Neural crest cell (in vitro differentiated cells): ENCODE data around the gene COL4A1. TPM values are rescaled to one million over a fixed set of nuclear protein-coding genes. Genes with fewer than 3 reads are reported as not detected.
A peak's percentile ranks its signal among the peaks of the same experiment; 100 is the strongest.

Source experiments
- DNase-seq: peaks from one replicate; pipeline ENCODE4 v3.0.0; 2021; ENCODE audit warnings: low read depth, mixed read lengths, low spot score
- H3K27ac Mint-ChIP-seq: one replicate; pipeline ENCODE4 v1.8.0; 2021; ENCODE audit warnings: mild to moderate bottlenecking, mixed read lengths; ENCODE audit not compliant: unreplicated experiment
- H3K27me3 Mint-ChIP-seq: 2 replicates; pipeline ENCODE4 v1.8.0; 2021; ENCODE audit warnings: low read depth, mild to moderate bottlenecking, mixed read lengths
- H3K36me3 Mint-ChIP-seq: 2 replicates; pipeline ENCODE4 v1.8.0; 2021; ENCODE audit warnings: low read depth, mild to moderate bottlenecking, mixed read lengths
- H3K4me1 Mint-ChIP-seq: 2 replicates; pipeline ENCODE4 v1.8.0; 2021; ENCODE audit warnings: mixed read lengths
- H3K4me3 Mint-ChIP-seq: one replicate; pipeline ENCODE4 v1.8.0; 2021; ENCODE audit warnings: mild to moderate bottlenecking, mixed read lengths
- H3K9me3 Mint-ChIP-seq: 2 replicates; pipeline ENCODE4 v1.8.0; 2021; ENCODE audit warnings: mixed read lengths
- CTCF ChIP-seq: fragments of 200-600 bp; sonication (generic); conservative IDR thresholded peaks from 2 replicates; pipeline ENCODE4 v1.5.0; 2021; ENCODE audit warnings: antibody characterized with exemption, mild to moderate bottlenecking
- total RNA-seq: library from RNA; stranded (reverse); gene quantifications from 2 replicates; pipeline ENCODE4 v1.2.1, GENCODE V29; 2021

COL4A1 gene
- total RNA-seq, 1 donor from 2014 or later = 65.5 TPM

- Mint-ChIP-seq H3K27me3 (peaks cover 20% of the 10 kb centered on the region), H3K4me3 (peak overlapping the region; percentile 11), H3K4me1 (peaks cover 63% of the 10 kb centered on the region), H3K9me3 (peaks cover 5% of the 10 kb centered on the region), H3K36me3 (peaks cover 2% of the 10 kb centered on the region), H3K27ac (no peak overlapping the region)
- no peak for TF ChIP-seq CTCF
- no peak for DNase-seq
These were observed 181.2 kb downstream of the COL4A1 start for GRCh38 chr13:110125613-110126272.

- H3K4me1 Mint-ChIP-seq = peaks cover 57% of the 10 kb centered on the region
- peaks cover 5% of the 10 kb centered on the region for H3K9me3 Mint-ChIP-seq
- H3K27ac Mint-ChIP-seq = no peak overlapping the region
- TF ChIP-seq CTCF = no peak
- H3K27me3 Mint-ChIP-seq = peaks cover 22% of the 10 kb centered on the region
- no peak overlapping the region for H3K4me3 Mint-ChIP-seq
- DNase-seq = no peak
- H3K36me3 Mint-ChIP-seq = peaks cover 2% of the 10 kb centered on the region
These were observed 181.8 kb downstream of the COL4A1 start for GRCh38 chr13:110125157-110125556.

GRCh38 chr13:110124201-110124940 lies 182.6 kb downstream of the COL4A1 start:
- Mint-ChIP-seq H3K4me1 (peaks cover 51% of the 10 kb centered on the region), H3K36me3 (peaks cover 2% of the 10 kb centered on the region), H3K27ac (no peak overlapping the region), H3K9me3 (peaks cover 2% of the 10 kb centered on the region), H3K27me3 (peaks cover 22% of the 10 kb centered on the region), H3K4me3 (peak overlapping the region; percentile 5)
- TF ChIP-seq CTCF = no peak
- no peak for DNase-seq

GRCh38 chr13:110123041-110123809 lies 183.7 kb downstream of the COL4A1 start:
- DNase-seq = no peak
- Mint-ChIP-seq H3K4me1 (peaks cover 51% of the 10 kb centered on the region), H3K4me3 (peak overlapping the region; percentile 15), H3K9me3 (peaks cover 2% of the 10 kb centered on the region), H3K27me3 (peaks cover 22% of the 10 kb centered on the region), H3K27ac (peak overlapping the region; percentile 61), H3K36me3 (peaks cover 2% of the 10 kb centered on the region)
- no peak for TF ChIP-seq CTCF

- Mint-ChIP-seq H3K27me3 (peaks cover 24% of the 10 kb centered on the region), H3K27ac (no peak overlapping the region), H3K4me1 (peaks cover 39% of the 10 kb centered on the region), H3K36me3 (no peaks in the 10 kb centered on the region), H3K9me3 (no peaks in the 10 kb centered on the region), H3K4me3 (no peak overlapping the region)
- no peak for DNase-seq
- no peak for TF ChIP-seq CTCF
These were observed 185.4 kb downstream of the COL4A1 start for GRCh38 chr13:110121422-110122083.
